ENCODE data around the gene NOA1.
A peak's percentile ranks its signal among the peaks of the same experiment; 100 is the strongest.
"Not testable (repeated sequence)": the region's sequence is repeated elsewhere in the genome, so short reads cannot be mapped to it uniquely, and the experiment has no call there.

NOA1 gene

DNA sequence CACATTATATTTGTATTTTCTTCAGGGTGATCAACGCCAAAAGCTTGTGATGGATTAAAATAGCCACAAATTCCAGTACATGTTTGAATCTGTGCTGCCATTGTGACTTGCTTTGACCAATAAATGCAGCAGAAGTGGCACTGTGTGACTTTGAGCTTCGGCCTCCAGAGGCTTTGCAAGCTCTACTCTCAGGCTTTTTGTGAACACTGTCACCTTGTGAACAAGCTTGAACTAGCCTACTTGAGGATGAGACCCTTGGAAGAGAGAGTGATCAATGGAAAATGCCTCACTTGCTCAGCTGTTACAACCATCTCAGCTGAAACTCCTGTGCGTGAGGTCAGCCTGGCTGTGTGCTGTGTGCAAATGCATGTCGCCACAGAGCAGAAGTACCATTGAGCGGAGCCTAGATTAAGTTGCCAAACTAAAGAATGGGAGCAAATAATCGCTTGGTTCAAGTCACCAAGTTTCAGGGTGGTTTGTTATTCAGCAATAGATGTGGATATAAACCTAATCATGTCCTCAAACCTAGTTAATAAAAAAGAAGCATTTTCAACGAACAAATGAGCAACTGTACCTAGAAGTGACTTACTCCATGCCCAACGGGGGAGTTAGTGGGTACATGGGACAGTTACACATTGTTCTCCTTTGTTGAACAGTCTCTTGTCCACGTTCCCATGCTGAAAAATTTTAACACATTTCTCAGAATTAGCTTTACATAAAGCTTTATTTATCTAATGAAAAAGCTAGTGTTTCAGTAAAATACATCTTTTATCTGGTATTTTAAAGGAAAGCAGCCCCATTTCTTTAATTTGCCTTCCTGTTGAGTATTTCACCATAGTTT lies 23.5 kb downstream of the NOA1 start:
- DNase-seq = no peak

DNA sequence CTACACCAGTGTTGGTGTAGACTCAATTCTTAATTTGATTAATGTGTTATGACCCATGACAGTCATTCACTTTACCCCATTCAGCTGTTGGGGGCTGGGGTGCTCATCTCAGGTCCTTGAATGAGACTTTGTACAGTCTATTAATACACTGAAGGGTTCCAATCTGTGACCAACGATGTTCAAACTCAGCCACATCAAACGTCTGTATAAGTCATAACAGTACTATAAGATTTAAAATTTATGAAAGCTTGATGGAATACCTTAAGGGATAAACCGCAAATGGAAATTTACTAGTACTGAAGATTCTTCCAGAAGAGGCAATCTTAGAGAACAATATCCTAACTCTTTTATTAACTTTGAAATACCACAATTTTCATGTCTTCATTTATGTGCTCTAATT lies 36.0 kb downstream of the NOA1 start:
- no peak for DNase-seq

DNA sequence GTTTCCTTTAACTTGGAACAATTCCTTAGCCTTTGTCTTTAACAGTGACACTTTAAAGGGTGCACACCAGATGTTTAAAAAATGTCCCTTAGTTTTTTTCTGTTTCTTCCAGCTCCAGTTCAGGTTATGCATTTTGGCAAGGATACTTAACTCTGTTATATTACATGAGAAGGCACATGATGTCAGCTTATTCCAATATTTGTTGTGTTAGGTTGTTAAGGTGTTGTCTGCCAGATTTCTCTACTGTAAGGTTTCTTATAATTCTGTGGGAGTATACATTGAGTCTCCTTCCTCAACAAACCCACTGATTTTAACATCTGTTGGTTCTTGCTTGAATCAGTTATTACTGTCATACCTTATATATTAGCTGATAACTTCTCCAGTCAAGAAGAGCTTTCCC lies 36.4 kb downstream of the NOA1 start:
- DNase-seq = no peak

GRCh38 chr4:56940403-56940802 lies 37.0 kb downstream of the NOA1 start:
- no peak for DNase-seq

- DNase-seq = not testable (repeated sequence)
Observed at GRCh38 chr4:56939826-56940225, 37.6 kb downstream of the NOA1 start.

GRCh38 chr4:56937262-56937661 lies 40.1 kb downstream of the NOA1 start:
- peak; percentile 94 for DNase-seq

DNA sequence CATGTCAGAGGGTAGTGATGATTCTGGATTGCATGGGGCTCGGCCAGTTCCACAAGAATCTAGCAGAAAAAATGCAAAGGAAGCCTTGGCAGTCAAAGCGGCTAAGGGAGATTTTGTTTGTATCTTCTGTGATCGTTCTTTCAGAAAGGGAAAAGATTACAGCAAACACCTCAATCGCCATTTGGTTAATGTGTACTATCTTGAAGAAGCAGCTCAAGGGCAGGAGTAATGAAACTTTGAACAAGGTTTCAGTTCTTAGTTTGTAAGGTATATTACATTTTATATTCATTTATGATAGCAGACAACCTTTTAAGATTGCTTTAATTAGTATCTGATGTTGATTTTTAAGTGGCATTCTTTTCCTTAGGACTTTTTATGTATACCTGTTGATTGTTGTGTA lies 45.5 kb downstream of the NOA1 start:
- DNase-seq = no peak

- DNase-seq = no peak
Observed at GRCh38 chr4:56930638-56931037, 46.8 kb downstream of the NOA1 start.

DNA sequence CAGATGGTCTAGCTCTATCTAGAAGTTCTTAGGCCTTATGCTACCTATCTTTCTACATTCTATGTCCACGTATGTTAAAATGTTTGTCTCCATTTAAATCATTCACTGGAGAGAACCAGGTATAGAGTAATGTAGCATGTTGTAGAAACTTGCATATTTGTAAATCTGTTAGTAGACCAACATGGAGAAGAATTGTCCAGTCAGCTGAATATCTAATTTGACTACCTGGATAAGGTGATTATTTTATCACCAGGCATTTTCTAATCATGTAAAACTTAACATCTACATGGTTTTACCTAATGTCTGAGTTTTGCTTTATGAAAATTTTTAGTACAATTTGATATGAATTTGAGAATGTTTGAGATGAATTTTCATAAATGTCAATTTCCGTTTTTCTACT lies 50.2 kb downstream of the NOA1 start:
- no peak for DNase-seq

DNA sequence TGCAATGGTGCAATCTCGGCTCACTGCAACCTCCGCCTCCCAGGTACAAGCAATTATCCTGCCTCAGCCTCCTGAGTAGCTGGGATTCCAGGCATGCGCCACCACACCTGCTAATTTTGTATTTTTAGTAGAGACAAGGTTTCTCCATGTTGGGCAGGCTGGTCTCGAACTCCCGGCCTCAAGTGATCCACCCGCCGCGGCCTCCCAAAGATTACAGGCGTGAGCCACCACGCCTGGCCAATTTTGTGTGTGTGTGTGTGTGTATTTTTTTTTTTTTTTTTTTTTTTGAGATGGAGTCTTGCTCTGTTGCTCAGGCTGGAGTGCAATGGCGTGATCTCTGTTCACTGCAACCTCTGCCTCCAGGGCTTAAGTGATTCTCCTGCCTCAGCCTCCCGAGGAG lies 62.4 kb downstream of the NOA1 start:
- not testable (repeated sequence) for DNase-seq

- no peak for DNase-seq
Observed at GRCh38 chr4:56914336-56914735, 63.1 kb downstream of the NOA1 start.
